HG03442 (cell line): ENCODE measurements around the gene ADAT1.
A peak's percentile ranks its signal among the peaks of the same experiment; 100 is the strongest.
"Not testable (repeated sequence)": the region's sequence is repeated elsewhere in the genome, so short reads cannot be mapped to it uniquely, and the experiment has no call there.

Experiments
- ATAC-seq: cut with Tn5 transposase; IDR thresholded peaks from one replicate; pipeline ENCODE4 v1.9.1; 2021; ENCODE audit warnings: mild to moderate bottlenecking, moderate library complexity; ENCODE audit not compliant: unreplicated experiment

ADAT1 gene

GRCh38 chr16:75621170-75621477 lies 2.0 kb downstream of the ADAT1 start:
- no peak for ATAC-seq

- ATAC-seq = no peak
Observed at GRCh38 chr16:75620326-75621169, 2.5 kb downstream of the ADAT1 start.

- no peak for ATAC-seq
Observed at GRCh38 chr16:75618780-75619179, 4.3 kb downstream of the ADAT1 start.

- no peak for ATAC-seq
Observed at GRCh38 chr16:75617121-75617520, 6.0 kb downstream of the ADAT1 start.

- no peak for ATAC-seq
Observed at GRCh38 chr16:75616521-75617010, 6.5 kb downstream of the ADAT1 start.

GRCh38 chr16:75615619-75616018 lies 7.5 kb downstream of the ADAT1 start:
- no peak for ATAC-seq

GRCh38 chr16:75614066-75614897 lies 8.8 kb downstream of the ADAT1 start:
- ATAC-seq = no peak

GRCh38 chr16:75606507-75606906 lies 16.6 kb downstream of the ADAT1 start:
- ATAC-seq = no peak

GRCh38 chr16:75603241-75603640 lies 19.8 kb downstream of the ADAT1 start:
- ATAC-seq = no peak

- ATAC-seq = no peak
Observed at GRCh38 chr16:75599452-75600277, 23.4 kb downstream of the ADAT1 start.

- ATAC-seq = no peak
Observed at GRCh38 chr16:75593825-75594820, 29.0 kb downstream of the ADAT1 start.

- ATAC-seq = no peak
Observed at GRCh38 chr16:75593308-75593707, 29.8 kb downstream of the ADAT1 start.

- ATAC-seq = not testable (repeated sequence)
Observed at GRCh38 chr16:75591927-75592326, 31.2 kb downstream of the ADAT1 start.

- ATAC-seq = no peak
Observed at GRCh38 chr16:75590920-75591843, 31.9 kb downstream of the ADAT1 start.

GRCh38 chr16:75589306-75589705 lies 33.8 kb downstream of the ADAT1 start:
- no peak for ATAC-seq

- no peak for ATAC-seq
Observed at GRCh38 chr16:75588716-75589115, 34.4 kb downstream of the ADAT1 start.

- ATAC-seq = peak; percentile 48
Observed at GRCh38 chr16:75584108-75584507, 39.0 kb downstream of the ADAT1 start.

GRCh38 chr16:75579281-75579834 lies 43.7 kb downstream of the ADAT1 start:
- no peak for ATAC-seq

- ATAC-seq = no peak
Observed at GRCh38 chr16:75578725-75579124, 44.4 kb downstream of the ADAT1 start.
